ENCODE data around the gene ASCL3. TPM values are rescaled to one million over a fixed set of nuclear protein-coding genes. Genes with fewer than 3 reads are reported as not detected.
A peak's percentile ranks its signal among the peaks of the same experiment; 100 is the strongest.
"Not testable (repeated sequence)": the region's sequence is repeated elsewhere in the genome, so short reads cannot be mapped to it uniquely, and the experiment has no call there.

The ASCL3 gene
- polyA plus RNA-seq, 2 of the 4 experiments (the other 2 are of a cell fraction): not detected

DNA sequence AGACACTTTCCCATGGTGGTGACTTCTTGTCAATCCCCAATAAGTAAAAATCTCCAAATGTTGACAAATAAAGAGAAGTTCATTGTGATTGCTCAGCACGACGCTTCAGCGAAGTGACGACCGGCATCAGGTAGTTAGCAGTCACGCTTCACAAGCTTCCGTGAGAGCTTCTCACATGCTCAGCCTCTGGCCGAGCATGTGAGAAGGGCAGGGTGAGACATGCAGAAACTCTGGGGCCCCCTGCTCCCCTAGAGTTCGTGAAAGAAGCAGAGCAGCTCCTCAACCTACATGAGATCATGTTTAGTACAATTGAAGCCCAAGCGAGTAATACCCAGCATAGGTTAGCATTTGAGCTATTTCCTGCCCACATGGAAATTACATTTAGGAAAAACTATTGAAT lies 5.7 kb downstream of the ASCL3 start:
- ChIA-PET CTCF (interaction anchor here (0.9 to 5.2 kb wide), 5 partner anchors 10 to 201 kb away, joined by 3 to 25 read pairs (median 4); partner anchors contain the start of gene AKIP1), POLR2A (no interaction called here)
- H3K9me3 ChIP-seq: no peaks in the 10 kb centered on the region
- FAIRE-seq (no peak), DNase-seq (ENCODE audit: low read depth in 1 of 2, low spot score in 1 of 2) (no peak), ATAC-seq (no peak)
- no peak overlapping the region for H3K27ac ChIP-seq
- 92% methylated on average over 10 of the region's 10 CpGs for WGBS (ENCODE audit: missing lambda C conversion rate)
- TF ChIP-seq JUN (IDR thresholded peaks at IDR 0.05) (no peak), PHF8 (IDR thresholded peaks at IDR 0.05; ENCODE audit: borderline replicate concordance, low read depth) (no peak), ZFP36 (IDR thresholded peaks at IDR 0.05; ENCODE audit: borderline replicate concordance, partially characterized antibody) (no peak), CBX2 (IDR thresholded peaks at IDR 0.05; ENCODE audit: borderline replicate concordance, low read depth) (no peak), JUNB (IDR thresholded peaks at IDR 0.05) (no peak), EHMT2 (IDR thresholded peaks at IDR 0.05; ENCODE audit: low read depth) (no peak), CEBPB (IDR thresholded peaks at IDR 0.05) (no peak), CHD4 (IDR thresholded peaks at IDR 0.05; ENCODE audit: borderline replicate concordance) (no peak), CHD2 (IDR thresholded peaks at IDR 0.05; ENCODE audit: low read length, partially characterized antibody) (no peak), SMC3 (IDR thresholded peaks at IDR 0.05) (no peak), ZNF302 (CRISPR knock-in tag; IDR thresholded peaks at IDR 0.05) (no peak), HDAC2 (IDR thresholded peaks at IDR 0.05) (no peak), RFX5 (IDR thresholded peaks at IDR 0.05) (no peak), ZSCAN20 (CRISPR knock-in tag; IDR thresholded peaks at IDR 0.05) (no peak), ESRRA (IDR thresholded peaks at IDR 0.05; ENCODE audit: borderline replicate concordance, low read length) (no peak), SREBF2 (IDR thresholded peaks at IDR 0.05) (no peak)
- TF ChIP-seq, protein P1, sequence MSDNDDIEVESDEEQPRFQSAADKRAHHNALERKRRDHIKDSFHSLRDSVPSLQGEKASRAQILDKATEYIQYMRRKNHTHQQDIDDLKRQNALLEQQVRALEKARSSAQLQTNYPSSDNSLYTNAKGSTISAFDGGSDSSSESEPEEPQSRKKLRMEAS (IDR thresholded peaks at IDR 0.05): no peak
- no peak overlapping the region for H3K4me3 ChIP-seq
- peaks cover 11% of the 10 kb centered on the region for H3K4me1 ChIP-seq
- H3K4me2 ChIP-seq: no peak overlapping the region

DNA sequence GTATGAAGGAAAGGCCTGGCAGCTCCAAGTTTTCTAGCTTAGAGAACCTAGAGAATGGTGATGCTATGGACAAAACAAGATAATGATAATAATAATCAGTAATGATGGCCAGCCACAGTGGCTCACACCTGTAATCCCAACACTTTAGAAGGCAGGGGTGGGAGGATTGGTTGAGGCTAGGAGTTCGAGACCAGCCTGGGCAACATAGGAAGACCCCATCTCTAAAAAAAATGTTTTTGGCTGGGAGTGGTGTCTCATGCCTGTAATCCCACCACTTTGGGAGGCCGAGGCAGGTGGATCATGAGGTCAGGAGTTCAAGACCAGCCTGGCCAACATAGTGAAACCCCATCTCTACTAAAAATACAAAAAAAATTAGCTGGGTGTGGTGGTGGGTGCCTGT lies 7.0 kb downstream of the ASCL3 start:
- not testable (repeated sequence) for H3K9me3 ChIP-seq; ATAC-seq; H3K4me2 ChIP-seq; DNase-seq (ENCODE audit: low read depth in 1 of 2, low spot score in 1 of 2); H3K4me3 ChIP-seq; FAIRE-seq
- peaks cover 11% of the 10 kb centered on the region for H3K4me1 ChIP-seq
- 73% methylated on average over 2 of the region's 2 CpGs for WGBS (ENCODE audit: missing lambda C conversion rate)
- ChIA-PET POLR2A (interaction anchor here (0.9 kb wide), 1 partner anchor 28 kb away, joined by 3 read pairs; the partner anchor contains the start of gene TMEM9B), CTCF (interaction anchor here (0.9 to 5.2 kb wide), 5 partner anchors 12 to 65 kb away, joined by 3 to 25 read pairs (median 4); no protein-coding TSS in a partner anchor)
- H3K27ac ChIP-seq: 0 out of 6 replicates have a peak overlapping the region, but pooled peaks of 1 of the 2 experiments have one; percentile 1

DNA sequence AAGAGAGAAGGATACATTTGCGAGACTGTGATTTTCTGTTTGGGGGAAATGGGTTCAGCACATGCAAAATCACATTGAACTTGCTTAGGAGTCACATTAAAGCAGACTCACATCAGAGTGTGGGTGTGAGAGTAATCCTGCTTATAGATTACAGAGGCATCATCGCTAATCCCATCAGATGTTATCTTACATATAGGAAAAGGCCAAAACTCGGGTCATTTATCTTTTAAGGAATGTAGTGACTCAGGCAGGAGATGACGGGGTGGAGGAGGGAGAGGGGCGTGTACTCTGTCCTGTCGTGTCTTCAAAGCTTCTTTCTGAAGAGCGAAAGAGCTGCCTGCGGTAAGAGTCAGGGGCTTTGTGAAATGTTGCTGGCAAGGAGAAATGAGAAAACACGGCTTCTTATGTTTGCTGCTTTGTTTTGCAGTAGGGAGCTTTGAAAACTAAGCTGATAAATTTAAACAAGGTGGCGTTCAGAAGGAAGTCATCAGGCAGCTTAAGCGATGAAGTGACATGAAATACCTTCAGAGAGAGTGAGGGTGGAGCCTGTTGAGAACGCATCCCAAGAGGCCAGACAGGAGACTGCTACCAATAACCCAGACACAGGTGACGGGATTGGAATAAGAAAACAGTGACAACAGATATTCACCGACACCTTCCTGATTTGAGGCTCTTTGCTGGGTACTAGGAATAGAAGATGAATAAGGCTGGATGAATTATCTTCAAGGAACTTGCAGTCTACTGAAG lies 7.9 kb downstream of the ASCL3 start:
- Histone ChIP-seq H3K4me2 (peak overlapping the region; percentile 59), H3K4me3 (no peak overlapping the region), H3K9me3 (no peaks in the 10 kb centered on the region), H3K4me1 (peaks cover 11% of the 10 kb centered on the region), H3K27ac (peak overlapping the region in 1 of 2 experiments; percentile 49; a peak in 2 of 6 replicates)
- ChIA-PET CTCF (interaction anchor here (0.9 to 5.2 kb wide), 5 partner anchors 13 to 64 kb away, joined by 3 to 25 read pairs (median 4); no protein-coding TSS in a partner anchor), POLR2A (interaction anchor here (0.9 kb wide), 1 partner anchor 29 kb away, joined by 3 read pairs; the partner anchor contains the start of gene TMEM9B)
- FAIRE-seq (no peak), DNase-seq (ENCODE audit: low read depth in 1 of 2, low spot score in 1 of 2) (peak in 1 of 2 experiments; percentile 48), ATAC-seq (peak; percentile 83)
- TF ChIP-seq HDAC2 (IDR thresholded peaks at IDR 0.05) (no peak), FOSL2 (IDR thresholded peaks at IDR 0.05) (no peak), FOSL2 (CRISPR knock-in tag; IDR thresholded peaks at IDR 0.05) (peak; percentile 42; the same call in 1 of the 2 replicates), FOSB (CRISPR knock-in tag; IDR thresholded peaks at IDR 0.05) (no peak), ZNF302 (CRISPR knock-in tag; IDR thresholded peaks at IDR 0.05) (no peak)
- 42% methylated on average over 14 of the region's 14 CpGs for WGBS (ENCODE audit: missing lambda C conversion rate)

DNA sequence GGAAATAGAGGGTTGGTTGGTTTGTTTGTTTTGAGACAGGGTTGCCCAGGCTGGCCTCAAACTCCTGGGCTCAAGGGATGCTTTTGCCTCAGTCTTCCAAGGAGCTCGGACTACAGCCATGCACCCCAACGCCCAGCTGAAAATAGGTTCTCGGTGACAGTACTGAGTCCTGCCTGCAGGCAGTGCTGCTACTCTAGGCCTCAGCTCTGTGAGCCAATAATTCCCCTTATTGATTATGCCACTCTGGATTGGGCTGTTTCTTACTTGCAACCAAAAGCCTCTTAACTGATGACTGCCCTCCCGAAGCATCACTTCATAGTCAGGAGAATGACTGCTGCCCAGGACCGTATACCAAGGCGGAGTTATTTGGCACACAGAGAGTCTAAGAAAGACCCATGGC lies 8.9 kb downstream of the ASCL3 start:
- H3K27ac ChIP-seq: peak overlapping the region in 1 of 2 experiments; percentile 49; a peak in 1 of 6 replicates
- no peaks in the 10 kb centered on the region for H3K9me3 ChIP-seq
- TF ChIP-seq RAD21 (conservative IDR thresholded peaks at IDR 0.05 in 1 of 2, IDR thresholded peaks at IDR 0.05 in 1 of 2): 0 out of 5 replicates have a peak, but pooled peaks of 1 of the 2 experiments have one; percentile 11
- TF ChIP-seq, protein P2, sequence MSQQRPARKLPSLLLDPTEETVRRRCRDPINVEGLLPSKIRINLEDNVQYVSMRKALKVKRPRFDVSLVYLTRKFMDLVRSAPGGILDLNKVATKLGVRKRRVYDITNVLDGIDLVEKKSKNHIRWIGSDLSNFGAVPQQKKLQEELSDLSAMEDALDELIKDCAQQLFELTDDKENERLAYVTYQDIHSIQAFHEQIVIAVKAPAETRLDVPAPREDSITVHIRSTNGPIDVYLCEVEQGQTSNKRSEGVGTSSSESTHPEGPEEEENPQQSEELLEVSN (IDR thresholded peaks at IDR 0.05; ENCODE audit: borderline replicate concordance, low read depth): no peak
- no peak for TF ChIP-seq CBX2 (IDR thresholded peaks at IDR 0.05; ENCODE audit: borderline replicate concordance, low read depth)
- ATAC-seq (peak in 1 of 2 experiments; percentile 26; a peak in 2 of 6 replicates), DNase-seq (ENCODE audit: low read depth in 1 of 2, low spot score in 1 of 2) (no peak), FAIRE-seq (no peak)
- H3K4me1 ChIP-seq: peaks cover 11% of the 10 kb centered on the region
- no peak overlapping the region for H3K4me3 ChIP-seq
- POLR2A ChIA-PET: no interaction called here
- CTCF ChIA-PET: interaction anchor here (0.9 to 1.3 kb wide), 2 partner anchors 12 to 14 kb away, joined by 3 to 4 read pairs; no protein-coding TSS in a partner anchor
- no peak overlapping the region for H3K4me2 ChIP-seq
- 94% methylated on average over 6 of the region's 6 CpGs for WGBS (ENCODE audit: missing lambda C conversion rate)
